ENCODE data around the gene NCOR2. TPM values are rescaled to one million over a fixed set of nuclear protein-coding genes. Genes with fewer than 3 reads are reported as not detected.

The NCOR2 gene
- total RNA-seq, 1 experiment from 2014 or later, result 326 TPM

DNA sequence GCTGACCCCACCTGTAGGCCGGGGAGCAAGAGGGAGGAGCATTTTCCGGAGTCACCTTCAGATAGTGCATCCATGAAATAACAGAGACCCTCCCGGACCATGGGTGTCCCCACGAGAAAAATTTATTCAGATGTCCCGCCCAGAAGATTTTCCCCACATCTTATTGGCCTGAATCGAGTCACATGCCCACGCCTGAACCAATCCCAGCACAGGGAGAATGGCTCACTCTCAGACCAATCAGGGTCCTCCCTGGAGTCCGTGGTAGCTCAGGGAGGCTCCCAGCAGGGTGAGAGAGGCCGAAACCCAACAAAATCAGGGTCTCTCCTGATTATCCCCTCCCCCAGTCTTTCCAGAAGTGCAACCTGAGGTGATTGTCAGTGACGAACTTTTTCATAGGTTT, 16.4 kb upstream of the NCOR2 start (continued):
- no peak for TF ChIP-seq ZNF423 (CRISPR knock-in tag; IDR thresholded peaks at IDR 0.05)

DNA sequence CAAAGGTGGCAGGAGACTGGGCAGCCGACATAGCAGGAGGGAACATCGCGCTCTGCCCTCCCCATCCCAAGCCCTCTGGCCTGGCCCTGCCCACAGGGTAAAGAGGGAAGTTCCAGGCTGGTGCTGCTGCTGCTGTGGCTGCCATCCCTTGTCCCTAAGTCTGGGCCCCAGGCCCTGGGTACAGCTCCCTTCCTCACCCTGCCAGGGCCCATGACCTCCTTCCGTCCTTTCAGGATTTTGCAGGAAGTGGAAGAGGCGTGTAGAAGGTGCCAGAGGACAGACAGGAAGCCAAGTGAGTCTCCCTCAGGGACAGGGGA, 14.7 kb upstream of the NCOR2 start:
- CTCF ChIA-PET, result interaction anchor here (1.0 kb wide), 1 partner anchor 10 kb away, joined by 6 read pairs; no protein-coding TSS in a partner anchor
- ATAC-seq, result no peak
- no peaks in the 10 kb centered on the region for H3K27me3 Mint-ChIP-seq (ENCODE audit: low read depth)
- H3K4me1 Mint-ChIP-seq, result peaks cover 5% of the 10 kb centered on the region; the same call in 1 of the 2 replicates
- TF ChIP-seq SMAD4 (CRISPR knock-in tag; IDR thresholded peaks at IDR 0.05) (no peak), JAZF1 (CRISPR knock-in tag; IDR thresholded peaks at IDR 0.05) (no peak), ESRRA (CRISPR knock-in tag; IDR thresholded peaks at IDR 0.05; ENCODE audit: borderline replicate concordance) (no peak), ZNF138 (CRISPR knock-in tag; conservative IDR thresholded peaks at IDR 0.05) (no peak)
- TF ChIP-seq, protein P1, sequence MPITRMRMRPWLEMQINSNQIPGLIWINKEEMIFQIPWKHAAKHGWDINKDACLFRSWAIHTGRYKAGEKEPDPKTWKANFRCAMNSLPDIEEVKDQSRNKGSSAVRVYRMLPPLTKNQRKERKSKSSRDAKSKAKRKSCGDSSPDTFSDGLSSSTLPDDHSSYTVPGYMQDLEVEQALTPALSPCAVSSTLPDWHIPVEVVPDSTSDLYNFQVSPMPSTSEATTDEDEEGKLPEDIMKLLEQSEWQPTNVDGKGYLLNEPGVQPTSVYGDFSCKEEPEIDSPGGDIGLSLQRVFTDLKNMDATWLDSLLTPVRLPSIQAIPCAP (CRISPR knock-in tag; IDR thresholded peaks at IDR 0.05), result no peak
- TF ChIP-seq, protein P2, sequence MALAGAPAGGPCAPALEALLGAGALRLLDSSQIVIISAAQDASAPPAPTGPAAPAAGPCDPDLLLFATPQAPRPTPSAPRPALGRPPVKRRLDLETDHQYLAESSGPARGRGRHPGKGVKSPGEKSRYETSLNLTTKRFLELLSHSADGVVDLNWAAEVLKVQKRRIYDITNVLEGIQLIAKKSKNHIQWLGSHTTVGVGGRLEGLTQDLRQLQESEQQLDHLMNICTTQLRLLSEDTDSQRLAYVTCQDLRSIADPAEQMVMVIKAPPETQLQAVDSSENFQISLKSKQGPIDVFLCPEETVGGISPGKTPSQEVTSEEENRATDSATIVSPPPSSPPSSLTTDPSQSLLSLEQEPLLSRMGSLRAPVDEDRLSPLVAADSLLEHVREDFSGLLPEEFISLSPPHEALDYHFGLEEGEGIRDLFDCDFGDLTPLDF (CRISPR knock-in tag; IDR thresholded peaks at IDR 0.05), result no peak
- H3K36me3 Mint-ChIP-seq, result peaks cover under 1% of the 10 kb centered on the region; the same call in 1 of the 2 replicates
- H3K27ac Mint-ChIP-seq, result no peak overlapping the region
- DNase-seq (ENCODE audit: low spot score), result no peak
- POLR2A ChIA-PET, result no interaction called here
- peaks cover 10% of the 10 kb centered on the region for H3K9me3 Mint-ChIP-seq
- no peak overlapping the region for H3K4me3 Mint-ChIP-seq

DNA sequence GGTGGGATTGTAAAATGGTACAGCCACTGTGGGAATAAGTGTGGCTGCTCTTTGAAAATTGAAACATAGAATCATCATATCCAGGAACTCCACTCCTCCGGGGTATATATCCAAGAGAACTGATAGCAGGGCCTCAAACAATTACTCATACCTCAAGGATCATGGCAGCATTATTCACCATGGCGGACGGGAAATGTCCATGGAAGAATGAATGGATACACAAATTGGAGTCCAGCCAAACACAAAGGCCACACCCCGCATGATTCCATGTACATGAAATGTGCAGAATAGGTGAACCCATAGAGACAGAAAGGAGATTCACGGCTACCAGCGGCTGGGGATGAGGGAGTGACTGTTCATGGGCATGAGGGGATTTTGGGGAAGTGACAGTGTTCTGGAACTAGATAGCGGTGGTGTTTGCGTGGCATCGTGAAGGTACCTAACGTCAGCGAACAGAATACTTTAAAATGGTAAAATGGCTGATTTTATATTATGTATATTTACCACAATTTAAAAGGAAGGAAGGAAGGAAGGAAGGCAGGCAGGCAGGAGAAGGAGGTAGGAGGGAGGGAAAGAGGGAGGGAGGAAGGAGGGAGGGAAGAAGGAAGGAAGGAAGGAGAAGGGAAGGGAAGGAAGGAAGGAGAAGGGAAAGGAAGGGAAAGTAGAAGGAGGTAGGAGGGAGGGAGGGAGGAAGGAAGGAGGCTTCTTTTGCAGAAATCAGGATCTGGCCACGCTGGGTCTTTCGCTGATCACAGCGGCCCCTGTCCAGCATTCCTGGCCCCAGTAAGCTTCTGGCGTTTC, 14.1 kb upstream of the NCOR2 start:
- H3K4me3 Mint-ChIP-seq, result no peak overlapping the region
- DNase-seq (ENCODE audit: low spot score), result no peak
- no peak for TF ChIP-seq ZNF219 (CRISPR knock-in tag; IDR thresholded peaks at IDR 0.05; ENCODE audit: borderline replicate concordance)
- no peak overlapping the region for H3K27ac Mint-ChIP-seq
- H3K36me3 Mint-ChIP-seq, result peaks cover 5% of the 10 kb centered on the region; the same call in 1 of the 2 replicates
- POLR2A ChIA-PET, result no interaction called here
- CTCF ChIA-PET, result interaction anchor here (1.4 kb wide), 1 partner anchor 190 kb away, joined by 4 read pairs; no protein-coding TSS in a partner anchor
- H3K9me3 Mint-ChIP-seq, result peaks cover 15% of the 10 kb centered on the region
- H3K4me1 Mint-ChIP-seq, result peaks cover 5% of the 10 kb centered on the region; the same call in 1 of the 2 replicates
- H3K27me3 Mint-ChIP-seq (ENCODE audit: low read depth), result no peaks in the 10 kb centered on the region
- ATAC-seq, result no peak

DNA sequence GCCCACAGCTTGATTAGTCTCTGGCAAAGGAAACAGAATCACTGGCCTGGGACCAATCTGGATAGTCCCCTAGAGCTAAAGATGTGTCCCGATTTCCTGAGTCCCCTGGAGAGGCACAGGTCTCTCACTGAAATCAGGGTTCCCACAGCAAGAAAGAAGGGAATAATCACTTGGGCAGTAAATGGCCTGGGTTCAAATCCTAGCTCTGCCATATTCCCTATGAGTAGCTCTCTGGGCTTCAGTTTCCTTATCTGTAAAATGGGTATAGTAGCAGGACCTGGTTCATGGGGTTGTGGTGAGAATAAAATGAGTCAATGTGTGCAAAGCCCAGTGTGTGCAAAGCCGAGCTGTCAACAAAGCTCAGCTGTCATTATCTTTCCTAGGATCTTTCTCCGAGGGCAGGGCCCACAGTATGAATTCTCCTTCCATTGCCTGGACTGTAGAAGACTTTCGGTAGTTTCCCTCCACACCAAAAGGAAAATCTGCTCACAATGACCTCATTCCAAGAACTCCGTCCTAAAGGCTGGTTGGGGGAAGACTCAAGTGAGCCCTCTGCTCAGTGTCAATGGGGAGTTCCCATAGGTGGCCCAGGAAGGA, 12.6 kb upstream of the NCOR2 start:
- ChIA-PET POLR2A (no interaction called here), CTCF (interaction anchor here (1.4 kb wide), 1 partner anchor 192 kb away, joined by 4 read pairs; no protein-coding TSS in a partner anchor)
- peaks cover 5% of the 10 kb centered on the region; the same call in 1 of the 2 replicates for H3K4me1 Mint-ChIP-seq
- H3K36me3 Mint-ChIP-seq, result peaks cover 5% of the 10 kb centered on the region; the same call in 1 of the 2 replicates
- ATAC-seq (no peak), DNase-seq (ENCODE audit: low spot score) (no peak)
- H3K9me3 Mint-ChIP-seq, result peaks cover 15% of the 10 kb centered on the region
- H3K4me3 Mint-ChIP-seq, result no peak overlapping the region
- no peak overlapping the region for H3K27ac Mint-ChIP-seq
- no peaks in the 10 kb centered on the region; the same call in 1 of the 2 replicates for H3K27me3 Mint-ChIP-seq (ENCODE audit: low read depth)
- TF ChIP-seq IRF2 (CRISPR knock-in tag; IDR thresholded peaks at IDR 0.05; ENCODE audit: borderline replicate concordance, low read depth), result no peak
- TF ChIP-seq, protein P3, sequence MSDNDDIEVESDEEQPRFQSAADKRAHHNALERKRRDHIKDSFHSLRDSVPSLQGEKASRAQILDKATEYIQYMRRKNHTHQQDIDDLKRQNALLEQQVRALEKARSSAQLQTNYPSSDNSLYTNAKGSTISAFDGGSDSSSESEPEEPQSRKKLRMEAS (CRISPR knock-in tag; IDR thresholded peaks at IDR 0.05), result no peak
- no peak for TF ChIP-seq EMX1 (CRISPR knock-in tag; IDR thresholded peaks at IDR 0.05)
- no peak for TF ChIP-seq GABPB1 (CRISPR knock-in tag; IDR thresholded peaks at IDR 0.05)
- TF ChIP-seq, protein P4, sequence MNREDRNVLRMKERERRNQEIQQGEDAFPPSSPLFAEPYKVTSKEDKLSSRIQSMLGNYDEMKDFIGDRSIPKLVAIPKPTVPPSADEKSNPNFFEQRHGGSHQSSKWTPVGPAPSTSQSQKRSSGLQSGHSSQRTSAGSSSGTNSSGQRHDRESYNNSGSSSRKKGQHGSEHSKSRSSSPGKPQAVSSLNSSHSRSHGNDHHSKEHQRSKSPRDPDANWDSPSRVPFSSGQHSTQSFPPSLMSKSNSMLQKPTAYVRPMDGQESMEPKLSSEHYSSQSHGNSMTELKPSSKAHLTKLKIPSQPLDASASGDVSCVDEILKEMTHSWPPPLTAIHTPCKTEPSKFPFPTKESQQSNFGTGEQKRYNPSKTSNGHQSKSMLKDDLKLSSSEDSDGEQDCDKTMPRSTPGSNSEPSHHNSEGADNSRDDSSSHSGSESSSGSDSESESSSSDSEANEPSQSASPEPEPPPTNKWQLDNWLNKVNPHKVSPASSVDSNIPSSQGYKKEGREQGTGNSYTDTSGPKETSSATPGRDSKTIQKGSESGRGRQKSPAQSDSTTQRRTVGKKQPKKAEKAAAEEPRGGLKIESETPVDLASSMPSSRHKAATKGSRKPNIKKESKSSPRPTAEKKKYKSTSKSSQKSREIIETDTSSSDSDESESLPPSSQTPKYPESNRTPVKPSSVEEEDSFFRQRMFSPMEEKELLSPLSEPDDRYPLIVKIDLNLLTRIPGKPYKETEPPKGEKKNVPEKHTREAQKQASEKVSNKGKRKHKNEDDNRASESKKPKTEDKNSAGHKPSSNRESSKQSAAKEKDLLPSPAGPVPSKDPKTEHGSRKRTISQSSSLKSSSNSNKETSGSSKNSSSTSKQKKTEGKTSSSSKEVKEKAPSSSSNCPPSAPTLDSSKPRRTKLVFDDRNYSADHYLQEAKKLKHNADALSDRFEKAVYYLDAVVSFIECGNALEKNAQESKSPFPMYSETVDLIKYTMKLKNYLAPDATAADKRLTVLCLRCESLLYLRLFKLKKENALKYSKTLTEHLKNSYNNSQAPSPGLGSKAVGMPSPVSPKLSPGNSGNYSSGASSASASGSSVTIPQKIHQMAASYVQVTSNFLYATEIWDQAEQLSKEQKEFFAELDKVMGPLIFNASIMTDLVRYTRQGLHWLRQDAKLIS (CRISPR knock-in tag; IDR thresholded peaks at IDR 0.05; ENCODE audit: borderline replicate concordance), result no peak
- no peak for TF ChIP-seq HMGA2 (CRISPR knock-in tag; IDR thresholded peaks at IDR 0.05)
- TF ChIP-seq NFE2L1 (CRISPR knock-in tag; IDR thresholded peaks at IDR 0.05), result no peak
- TF ChIP-seq, protein P5, sequence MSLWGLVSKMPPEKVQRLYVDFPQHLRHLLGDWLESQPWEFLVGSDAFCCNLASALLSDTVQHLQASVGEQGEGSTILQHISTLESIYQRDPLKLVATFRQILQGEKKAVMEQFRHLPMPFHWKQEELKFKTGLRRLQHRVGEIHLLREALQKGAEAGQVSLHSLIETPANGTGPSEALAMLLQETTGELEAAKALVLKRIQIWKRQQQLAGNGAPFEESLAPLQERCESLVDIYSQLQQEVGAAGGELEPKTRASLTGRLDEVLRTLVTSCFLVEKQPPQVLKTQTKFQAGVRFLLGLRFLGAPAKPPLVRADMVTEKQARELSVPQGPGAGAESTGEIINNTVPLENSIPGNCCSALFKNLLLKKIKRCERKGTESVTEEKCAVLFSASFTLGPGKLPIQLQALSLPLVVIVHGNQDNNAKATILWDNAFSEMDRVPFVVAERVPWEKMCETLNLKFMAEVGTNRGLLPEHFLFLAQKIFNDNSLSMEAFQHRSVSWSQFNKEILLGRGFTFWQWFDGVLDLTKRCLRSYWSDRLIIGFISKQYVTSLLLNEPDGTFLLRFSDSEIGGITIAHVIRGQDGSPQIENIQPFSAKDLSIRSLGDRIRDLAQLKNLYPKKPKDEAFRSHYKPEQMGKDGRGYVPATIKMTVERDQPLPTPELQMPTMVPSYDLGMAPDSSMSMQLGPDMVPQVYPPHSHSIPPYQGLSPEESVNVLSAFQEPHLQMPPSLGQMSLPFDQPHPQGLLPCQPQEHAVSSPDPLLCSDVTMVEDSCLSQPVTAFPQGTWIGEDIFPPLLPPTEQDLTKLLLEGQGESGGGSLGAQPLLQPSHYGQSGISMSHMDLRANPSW (CRISPR knock-in tag; conservative IDR thresholded peaks at IDR 0.05; ENCODE audit: low read depth), result no peak
- no peak for TF ChIP-seq ZNF219 (CRISPR knock-in tag; IDR thresholded peaks at IDR 0.05; ENCODE audit: borderline replicate concordance)
- TF ChIP-seq, protein P6, sequence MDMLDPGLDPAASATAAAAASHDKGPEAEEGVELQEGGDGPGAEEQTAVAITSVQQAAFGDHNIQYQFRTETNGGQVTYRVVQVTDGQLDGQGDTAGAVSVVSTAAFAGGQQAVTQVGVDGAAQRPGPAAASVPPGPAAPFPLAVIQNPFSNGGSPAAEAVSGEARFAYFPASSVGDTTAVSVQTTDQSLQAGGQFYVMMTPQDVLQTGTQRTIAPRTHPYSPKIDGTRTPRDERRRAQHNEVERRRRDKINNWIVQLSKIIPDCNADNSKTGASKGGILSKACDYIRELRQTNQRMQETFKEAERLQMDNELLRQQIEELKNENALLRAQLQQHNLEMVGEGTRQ (CRISPR knock-in tag; IDR thresholded peaks at IDR 0.05), result no peak
- TF ChIP-seq OVOL2 (CRISPR knock-in tag; IDR thresholded peaks at IDR 0.05; ENCODE audit: borderline replicate concordance), result no peak

Data from WTC11 (cell line).